Heart right ventricle (tissue), 16 donors: ENCODE results near the gene NOTCH2. TPM values are rescaled to one million over a fixed set of nuclear protein-coding genes. Genes with fewer than 3 reads are reported as not detected.
A peak's percentile ranks its signal among the peaks of the same experiment; 100 is the strongest.

Source experiments
- ATAC-seq, 8 donors: fragments of 200-7000 bp; cut with Tn5 transposase; one replicate each; pipeline ENCODE4 v1.9.1; 2020; ENCODE audit warnings: mild to moderate bottlenecking in 8 of 8, moderate library complexity in 8 of 8, moderate number of reproducible peaks in 1 of 8
- DNase-seq, 2 donors: peaks; one replicate each; pipeline ENCODE4 v3.0.0-alpha.2; 2020
- H3K27ac ChIP-seq, 10 donors: fragments of 200-600 bp; sonication (generic) in 2 of 10; one replicate each; pipeline versions ENCODE4 v1.5.0 to v1.8.0; 2020 to 2022; ENCODE audit warnings: mild to moderate bottlenecking in 3 of 10
- H3K27me3 ChIP-seq, 7 donors: fragments of 200-600 bp; one replicate each; pipeline ENCODE4 v1.8.0; 2021 to 2022; ENCODE audit warnings: mild to moderate bottlenecking in 2 of 7
- H3K36me3 ChIP-seq, 9 donors: fragments of 200-600 bp; sonication (generic) in 1 of 9; one replicate each; pipeline versions ENCODE4 v1.5.0 to v1.8.0; 2020 to 2022; ENCODE audit warnings: mild to moderate bottlenecking in 2 of 9
- H3K4me1 ChIP-seq, 9 donors: fragments of 200-600 bp; sonication (generic) in 1 of 9; one replicate each; pipeline versions ENCODE4 v1.5.0 to v1.8.0; 2020 to 2022; ENCODE audit warnings: mild to moderate bottlenecking in 4 of 9
- H3K4me3 ChIP-seq, 10 donors: fragments of 200-600 bp; sonication (generic) in 2 of 10; one replicate each; pipeline versions ENCODE4 v1.5.0 to v1.8.0; 2020 to 2022; ENCODE audit warnings: mild to moderate bottlenecking in 7 of 10, moderate library complexity in 2 of 10
- H3K9me3 ChIP-seq, 11 donors: fragments of 200-600 bp in 10 of 11; sonication (generic) in 2 of 11; one replicate each; pipeline versions ENCODE4 v1.5.0 to v1.8.0; 2013 to 2022; ENCODE audit warnings: mild to moderate bottlenecking in 2 of 11, control low read depth in 1 of 11, moderate library complexity in 1 of 11
- WGBS, 2 donors: extraction: QIAGEN DNeasy Blood & Tissue Kit; methylation state at CpG; one replicate each; pipeline ENCODE4 v1.1.7; 2013; ENCODE audit warnings: inconsistent platforms in 1 of 2; 5-methylcytosine and 5-hydroxymethylcytosine counted together
- intact Hi-C, 10 donors: fragments of 100-400 bp; cut with DNase I; formaldehyde crosslinking; loops; one replicate each; pipeline versions ENCODE4 v1.11.1 to v1.14.2; 2022
- polyA plus RNA-seq, 2 donors: library from polyadenylated mRNA; stranded (reverse); fragments of 200-250 nt; gene quantifications; one replicate each; pipeline ENCODE4 v1.2.3, GENCODE V29; 2013
- total RNA-seq, 10 donors: library from RNA; stranded (reverse); fragmentation: NEBNext Ultra II Directional in 3 of 10; extraction: Animal tissue kit (Norgen Biotek cat#: 25700) in 3 of 10; gene quantifications; one replicate each; pipeline versions ENCODE4 v1.2.1 to v1.2.4, GENCODE V29; 2021 to 2023
- TF ChIP-seq, protein P1 (sequence below), 9 donors: fragments of 200-600 bp; sonication (generic) in 2 of 9; IDR thresholded peaks; one replicate each; pipeline versions ENCODE4 v1.5.0 to v1.8.0; 2021 to 2022; ENCODE audit warnings: antibody characterized with exemption in 9 of 9, mild to moderate bottlenecking in 5 of 9, moderate library complexity in 1 of 9
- donor health status: Arrhythmogenic right ventricular cardiomyopathy.
- donor health status: ischemic (EF 13 %, LVEDD 7.1; RV severe dilation, severe dysfunction).
- donor health status: healthy with polysubstance abuse.
- donor health status: DM: no; HTN: yes; CAD: no.
- donor health status: DM: no; HTN: no; CAD: no.
- donor health status: ischemic (EF 25% LVEDD 6.9; RV normal size, moderate dysfunction).
- donor health status: ischemic (EF 25% LVEDD 5.7; RV mildly dilated, moderate dysfunction).
- donor health status: healthy.
- donor health status: DM: yes; HTN: yes; CAD: no.
- donor health status: Ischemic cardiomyopathy.
- donor health status: ischemic (EF 35%, LVEDD 5.7; RV mildly dilated, moderate dysfunction).
- donor health status: nonischemic (EF 11% LVEDD 7.7; RV severe dilation, severe dysfunction).
- donor health status: DM: yes; HTN: yes; CAD: no.
- donor health status: PGD.
- donor health status: ischemic (EF 29% LVEDD 5.4; RV normal size, mild dysfunction).
- donor health status: nonischemic (EF 23%, LVEDD 6.1; RV moderate dilation, normal function).

NOTCH2 gene
- total and polyA plus RNA-seq, 12 donors = 4.1 to 39.1 (median 23.8) TPM

DNA sequence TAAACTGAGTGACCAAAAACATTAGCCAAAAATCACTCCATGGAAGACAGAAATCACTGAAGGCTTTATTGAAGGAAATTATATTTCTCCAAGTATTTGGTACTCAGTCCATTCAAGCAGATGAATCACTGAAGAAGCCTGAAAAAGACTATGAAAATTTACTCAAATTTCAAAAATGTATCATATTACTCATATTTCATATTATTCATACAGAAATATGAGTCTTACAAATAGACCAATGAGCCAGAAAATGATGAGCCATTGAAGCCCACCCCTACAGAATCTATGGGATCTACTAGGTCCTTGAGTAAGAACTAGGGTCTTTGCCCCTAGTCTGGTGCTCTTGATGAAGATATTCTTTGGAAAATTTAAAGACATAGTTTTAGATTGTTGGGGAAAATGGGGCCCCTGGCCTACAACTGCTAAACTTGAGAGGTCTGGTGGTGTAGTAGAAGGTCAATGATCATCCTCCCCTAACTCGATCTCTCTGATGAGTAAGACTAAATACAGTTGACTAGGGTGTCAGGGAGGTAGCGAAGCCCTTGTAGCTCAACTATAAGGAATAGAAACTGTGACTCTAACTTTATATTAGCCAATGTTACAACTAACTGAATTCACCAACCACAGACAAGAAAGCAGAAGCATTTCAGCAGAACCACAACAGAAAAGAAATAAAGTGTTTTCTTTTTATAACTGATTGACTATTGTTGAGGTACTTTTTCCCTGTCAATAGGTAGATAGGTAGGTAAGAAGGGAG lies 81.0 kb downstream of the NOTCH2 start:
- H3K9me3 ChIP-seq = no peaks in the 10 kb centered on the region
- intact Hi-C loops = no loop called here
- 92 to 94% methylated on average over 2 of the region's 2 CpGs for WGBS, 2 donors
- DNase-seq (no peak), ATAC-seq (no peak)
- H3K4me3 ChIP-seq = no peak overlapping the region
- H3K27me3 ChIP-seq = no peaks in the 10 kb centered on the region
- TF ChIP-seq, protein P1, sequence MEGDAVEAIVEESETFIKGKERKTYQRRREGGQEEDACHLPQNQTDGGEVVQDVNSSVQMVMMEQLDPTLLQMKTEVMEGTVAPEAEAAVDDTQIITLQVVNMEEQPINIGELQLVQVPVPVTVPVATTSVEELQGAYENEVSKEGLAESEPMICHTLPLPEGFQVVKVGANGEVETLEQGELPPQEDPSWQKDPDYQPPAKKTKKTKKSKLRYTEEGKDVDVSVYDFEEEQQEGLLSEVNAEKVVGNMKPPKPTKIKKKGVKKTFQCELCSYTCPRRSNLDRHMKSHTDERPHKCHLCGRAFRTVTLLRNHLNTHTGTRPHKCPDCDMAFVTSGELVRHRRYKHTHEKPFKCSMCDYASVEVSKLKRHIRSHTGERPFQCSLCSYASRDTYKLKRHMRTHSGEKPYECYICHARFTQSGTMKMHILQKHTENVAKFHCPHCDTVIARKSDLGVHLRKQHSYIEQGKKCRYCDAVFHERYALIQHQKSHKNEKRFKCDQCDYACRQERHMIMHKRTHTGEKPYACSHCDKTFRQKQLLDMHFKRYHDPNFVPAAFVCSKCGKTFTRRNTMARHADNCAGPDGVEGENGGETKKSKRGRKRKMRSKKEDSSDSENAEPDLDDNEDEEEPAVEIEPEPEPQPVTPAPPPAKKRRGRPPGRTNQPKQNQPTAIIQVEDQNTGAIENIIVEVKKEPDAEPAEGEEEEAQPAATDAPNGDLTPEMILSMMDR (IDR thresholded peaks at IDR 0.05) = no peak
- H3K36me3 ChIP-seq = peaks cover 0 to 28% (median 0%) of the 10 kb centered on the region in 9 donors
- H3K4me1 ChIP-seq = peaks cover 0 to 33% (median 12%) of the 10 kb centered on the region in 9 donors
- H3K27ac ChIP-seq = peak overlapping the region in 5 of 10 donors; percentile 11 to 73 (median 52)

DNA sequence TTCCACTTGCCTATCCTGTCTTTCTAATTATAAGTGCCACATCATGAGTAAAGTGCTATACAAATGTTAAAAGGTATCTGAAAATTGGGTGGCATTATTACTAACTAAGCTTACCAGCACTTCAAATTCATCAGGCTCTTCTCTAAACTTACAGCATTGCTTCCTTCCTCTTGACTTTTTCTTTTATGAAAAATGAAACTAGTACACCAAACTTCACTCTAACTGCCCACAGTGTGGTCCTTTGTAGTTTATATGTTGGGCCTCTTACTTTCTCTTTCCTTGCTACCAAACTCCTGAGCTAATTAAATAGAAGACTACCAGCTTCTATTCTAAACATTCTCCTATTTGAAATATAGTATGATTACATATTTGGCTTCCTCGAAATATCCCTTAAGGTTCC lies 81.8 kb downstream of the NOTCH2 start:
- Histone ChIP-seq H3K27ac (peak overlapping the region in 5 of 10 donors; percentile 21 to 73 (median 52)), H3K4me1 (peaks cover 0 to 34% (median 14%) of the 10 kb centered on the region in 9 donors), H3K27me3 (no peaks in the 10 kb centered on the region), H3K9me3 (no peaks in the 10 kb centered on the region), H3K36me3 (peaks cover 0 to 28% (median 0%) of the 10 kb centered on the region in 9 donors), H3K4me3 (no peak overlapping the region)
- ATAC-seq (no peak), DNase-seq (no peak)
- WGBS, 2 donors = 86 to 96% methylated on average over 1 of the region's 1 CpG
- TF ChIP-seq, protein P1 (IDR thresholded peaks at IDR 0.05) = no peak
- intact Hi-C loops = no loop called here

- TF ChIP-seq, protein P1 (IDR thresholded peaks at IDR 0.05) = no peak
- no peaks in the 10 kb centered on the region for H3K9me3 ChIP-seq
- no peak overlapping the region for H3K4me3 ChIP-seq
- peaks cover 0 to 40% (median 16%) of the 10 kb centered on the region in 9 donors for H3K4me1 ChIP-seq
- ATAC-seq = peak; percentile 31 to 97 (median 66)
- intact Hi-C loops = no loop called here
- no peaks in the 10 kb centered on the region for H3K27me3 ChIP-seq
- H3K36me3 ChIP-seq = peaks cover 0 to 28% (median 0%) of the 10 kb centered on the region in 9 donors
- peak overlapping the region in 6 of 10 donors; percentile 6 to 73 (median 48) for H3K27ac ChIP-seq
- WGBS, 2 donors = 64 to 74% methylated on average over 2 of the region's 2 CpGs
- no peak for DNase-seq
Observed at GRCh38 chr1:119987112-119987511, 82.3 kb downstream of the NOTCH2 start.

DNA sequence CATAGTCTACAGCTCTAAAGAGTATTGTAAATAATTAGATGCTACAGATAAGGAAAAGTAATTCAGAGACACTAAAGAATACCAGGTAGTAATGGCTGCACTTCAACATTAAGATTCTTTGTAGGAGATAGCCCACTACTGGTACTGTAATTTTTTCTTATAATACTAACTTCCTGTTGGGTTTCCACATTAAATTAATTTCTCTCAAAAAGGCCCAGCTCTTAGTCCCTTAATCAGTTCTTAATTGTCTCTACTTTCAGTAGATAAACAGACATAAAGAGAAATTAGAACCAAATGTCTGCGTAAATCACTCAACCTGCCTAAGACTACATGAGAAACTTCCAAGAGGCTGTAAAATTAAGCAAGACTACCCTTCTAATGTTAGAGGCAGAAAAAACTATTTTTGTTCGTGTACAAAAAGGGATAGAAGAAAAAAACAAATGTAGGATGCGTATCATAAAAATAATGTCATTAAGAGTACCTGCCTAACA lies 83.4 kb downstream of the NOTCH2 start:
- H3K36me3 ChIP-seq = peaks cover 0 to 28% (median 0%) of the 10 kb centered on the region in 9 donors
- DNase-seq (no peak), ATAC-seq (no peak)
- no peak overlapping the region for H3K4me3 ChIP-seq
- H3K9me3 ChIP-seq = no peaks in the 10 kb centered on the region
- WGBS, 2 donors = 72 to 87% methylated on average over 3 of the region's 3 CpGs
- H3K4me1 ChIP-seq = peaks cover 0 to 40% (median 18%) of the 10 kb centered on the region in 9 donors
- TF ChIP-seq, protein P1 (IDR thresholded peaks at IDR 0.05) = no peak
- intact Hi-C loops = no loop called here
- H3K27me3 ChIP-seq = no peaks in the 10 kb centered on the region
- peak overlapping the region in 2 of 10 donors; percentile 39 to 73 for H3K27ac ChIP-seq
